Measurements from ENCODE around the gene GLS.
"Not testable (repeated sequence)": the region's sequence is repeated elsewhere in the genome, so short reads cannot be mapped to it uniquely, and the experiment has no call there.

Gene GLS

GRCh38 chr2:190948671-190949070, 68.0 kb downstream of the GLS start:
- DNase-seq, result peak; percentile 63
- in situ Hi-C loops (cut with HindIII; ENCODE audit: low pct_ligation_motif_present, low pct_unique_long_range_greater_than_20kb, low sequenced_read_pairs), result no loop called here

- DNase-seq, result peak; percentile 44
- in situ Hi-C loops (cut with HindIII; ENCODE audit: low pct_ligation_motif_present, low pct_unique_long_range_greater_than_20kb, low sequenced_read_pairs), result no loop called here
Measured at GRCh38 chr2:190950566-190950991, 70.0 kb downstream of the GLS start.

- DNase-seq, result no peak
- in situ Hi-C loops (cut with HindIII; ENCODE audit: low pct_ligation_motif_present, low pct_unique_long_range_greater_than_20kb, low sequenced_read_pairs), result no loop called here
Measured at GRCh38 chr2:190953257-190953656, 72.6 kb downstream of the GLS start.

- in situ Hi-C loops (cut with HindIII; ENCODE audit: low pct_ligation_motif_present, low pct_unique_long_range_greater_than_20kb, low sequenced_read_pairs), result no loop called here
Measured at GRCh38 chr2:190959911-190960788, 79.5 kb downstream of the GLS start.

GRCh38 chr2:190961117-190961516, 80.5 kb downstream of the GLS start:
- DNase-seq; in situ Hi-C loops (cut with HindIII; ENCODE audit: low pct_ligation_motif_present, low pct_unique_long_range_greater_than_20kb, low sequenced_read_pairs): not testable (repeated sequence)

More at GRCh38 chr2:190959911-190960788, 79.5 kb downstream of the GLS start:
- DNase-seq, result peak; percentile 28

- no peak for DNase-seq
- in situ Hi-C loops (cut with HindIII; ENCODE audit: low pct_ligation_motif_present, low pct_unique_long_range_greater_than_20kb, low sequenced_read_pairs), result no loop called here
Measured at GRCh38 chr2:190961918-190962487, 81.4 kb downstream of the GLS start.

GRCh38 chr2:190963088-190963487, 82.5 kb downstream of the GLS start:
- in situ Hi-C loops (cut with HindIII; ENCODE audit: low pct_ligation_motif_present, low pct_unique_long_range_greater_than_20kb, low sequenced_read_pairs), result no loop called here

GRCh38 chr2:190964170-190964795, 83.7 kb downstream of the GLS start:
- in situ Hi-C loops (cut with HindIII; ENCODE audit: low pct_ligation_motif_present, low pct_unique_long_range_greater_than_20kb, low sequenced_read_pairs), result no loop called here

More at GRCh38 chr2:190963088-190963487, 82.5 kb downstream of the GLS start:
- DNase-seq, result no peak

GRCh38 chr2:190965580-190966222, 85.1 kb downstream of the GLS start:
- no peak for DNase-seq
- in situ Hi-C loops (cut with HindIII; ENCODE audit: low pct_ligation_motif_present, low pct_unique_long_range_greater_than_20kb, low sequenced_read_pairs), result no loop called here

More at GRCh38 chr2:190964170-190964795, 83.7 kb downstream of the GLS start:
- no peak for DNase-seq

GRCh38 chr2:190968522-190968921, 87.9 kb downstream of the GLS start:
- in situ Hi-C loops (cut with HindIII; ENCODE audit: low pct_ligation_motif_present, low pct_unique_long_range_greater_than_20kb, low sequenced_read_pairs), result no loop called here
- no peak for DNase-seq

- DNase-seq, result no peak
- in situ Hi-C loops (cut with HindIII; ENCODE audit: low pct_ligation_motif_present, low pct_unique_long_range_greater_than_20kb, low sequenced_read_pairs), result no loop called here
Measured at GRCh38 chr2:190970160-190970559, 89.5 kb downstream of the GLS start.

- no peak for DNase-seq
- in situ Hi-C loops (cut with HindIII; ENCODE audit: low pct_ligation_motif_present, low pct_unique_long_range_greater_than_20kb, low sequenced_read_pairs), result no loop called here
Measured at GRCh38 chr2:190970873-190971506, 90.4 kb downstream of the GLS start.

GRCh38 chr2:190972213-190972612, 91.6 kb downstream of the GLS start:
- in situ Hi-C loops (cut with HindIII; ENCODE audit: low pct_ligation_motif_present, low pct_unique_long_range_greater_than_20kb, low sequenced_read_pairs), result no loop called here

GRCh38 chr2:190972846-190973245, 92.2 kb downstream of the GLS start:
- in situ Hi-C loops (cut with HindIII; ENCODE audit: low pct_ligation_motif_present, low pct_unique_long_range_greater_than_20kb, low sequenced_read_pairs), result no loop called here
- DNase-seq, result no peak

More at GRCh38 chr2:190972213-190972612, 91.6 kb downstream of the GLS start:
- DNase-seq, result no peak

- in situ Hi-C loops (cut with HindIII; ENCODE audit: low pct_ligation_motif_present, low pct_unique_long_range_greater_than_20kb, low sequenced_read_pairs), result no loop called here
- DNase-seq, result no peak
Measured at GRCh38 chr2:190973262-190973661, 92.6 kb downstream of the GLS start.

GRCh38 chr2:190973726-190974628, 93.4 kb downstream of the GLS start:
- DNase-seq, result no peak
- in situ Hi-C loops (cut with HindIII; ENCODE audit: low pct_ligation_motif_present, low pct_unique_long_range_greater_than_20kb, low sequenced_read_pairs), result no loop called here

- no peak for DNase-seq
- in situ Hi-C loops (cut with HindIII; ENCODE audit: low pct_ligation_motif_present, low pct_unique_long_range_greater_than_20kb, low sequenced_read_pairs), result no loop called here
Measured at GRCh38 chr2:190974629-190975361, 94.2 kb downstream of the GLS start.

All from ACHN (cell line).